Lower leg skin (tissue), 4 donors: ENCODE measurements around the gene ZDHHC5. TPM values are rescaled to one million over a fixed set of nuclear protein-coding genes. Genes with fewer than 3 reads are reported as not detected.
"Not testable (repeated sequence)": the region's sequence is repeated elsewhere in the genome, so short reads cannot be mapped to it uniquely, and the experiment has no call there.

Experiments used
- DNase-seq, 2 donors: peaks; one replicate each; pipeline ENCODE4 v3.0.0-alpha.2; 2019; ENCODE audit warnings: low spot score in 2 of 2
- H3K4me3 ChIP-seq: fragments of 200-600 bp; sonication (generic); 2 replicates; pipeline ENCODE4 v1.5.1; 2017; ENCODE audit warnings: mild to moderate bottlenecking, low read depth; ENCODE audit not compliant: poor library complexity, severe bottlenecking
- POLR2A ChIP-seq, 2 donors: fragments of 450-650 bp; IDR thresholded peaks; one replicate each; pipeline ENCODE4 v1.6.1; 2016 to 2017; ENCODE audit warnings: antibody characterized with exemption in 2 of 2, mild to moderate bottlenecking in 1 of 2, moderate library complexity in 1 of 2
- WGBS, 2 donors: methylation state at CpG; one replicate each; pipeline ENCODE4 v1.1.5; 2018; 5-methylcytosine and 5-hydroxymethylcytosine counted together
- intact Hi-C: fragments of 100-400 bp; cut with DNase I; formaldehyde crosslinking; loops from one replicate; pipeline ENCODE4 v1.15.0; 2023; ENCODE audit warnings: low total_unique reads
- total RNA-seq, 4 donors: library from RNA; depleted of rRNA; stranded (reverse); fragments of >200 nt; gene quantifications; one replicate each; pipeline ENCODE4 v1.1.0, GENCODE V29; 2016
- TF ChIP-seq, protein P1 (sequence below), 3 donors: fragments of 450-650 bp; IDR thresholded peaks; one replicate each; pipeline ENCODE4 v1.5.1; 2016; ENCODE audit warnings: antibody characterized with exemption in 3 of 3, mild to moderate bottlenecking in 3 of 3, moderate library complexity in 2 of 3

Gene ZDHHC5
- total RNA-seq, 4 donors from 2014 or later, result 72.9 to 99.1 (median 84.5) TPM

- DNase-seq, result peak in 1 of 2 donors; percentile 43
- TF ChIP-seq POLR2A (IDR thresholded peaks at IDR 0.05), result no peak
- TF ChIP-seq, protein P1, sequence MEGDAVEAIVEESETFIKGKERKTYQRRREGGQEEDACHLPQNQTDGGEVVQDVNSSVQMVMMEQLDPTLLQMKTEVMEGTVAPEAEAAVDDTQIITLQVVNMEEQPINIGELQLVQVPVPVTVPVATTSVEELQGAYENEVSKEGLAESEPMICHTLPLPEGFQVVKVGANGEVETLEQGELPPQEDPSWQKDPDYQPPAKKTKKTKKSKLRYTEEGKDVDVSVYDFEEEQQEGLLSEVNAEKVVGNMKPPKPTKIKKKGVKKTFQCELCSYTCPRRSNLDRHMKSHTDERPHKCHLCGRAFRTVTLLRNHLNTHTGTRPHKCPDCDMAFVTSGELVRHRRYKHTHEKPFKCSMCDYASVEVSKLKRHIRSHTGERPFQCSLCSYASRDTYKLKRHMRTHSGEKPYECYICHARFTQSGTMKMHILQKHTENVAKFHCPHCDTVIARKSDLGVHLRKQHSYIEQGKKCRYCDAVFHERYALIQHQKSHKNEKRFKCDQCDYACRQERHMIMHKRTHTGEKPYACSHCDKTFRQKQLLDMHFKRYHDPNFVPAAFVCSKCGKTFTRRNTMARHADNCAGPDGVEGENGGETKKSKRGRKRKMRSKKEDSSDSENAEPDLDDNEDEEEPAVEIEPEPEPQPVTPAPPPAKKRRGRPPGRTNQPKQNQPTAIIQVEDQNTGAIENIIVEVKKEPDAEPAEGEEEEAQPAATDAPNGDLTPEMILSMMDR (IDR thresholded peaks at IDR 0.05), result no peak
- no peak overlapping the region for H3K4me3 ChIP-seq
- WGBS, 2 donors, result 44 to 57% methylated on average over 4 of the region's 4 CpGs
- intact Hi-C loops, result loop anchor here (10.0 kb wide), 1 partner anchor 1275 kb away; no protein-coding TSS in a partner anchor
Measured at GRCh38 chr11:57679396-57679795, 11.5 kb downstream of the ZDHHC5 start.

DNA sequence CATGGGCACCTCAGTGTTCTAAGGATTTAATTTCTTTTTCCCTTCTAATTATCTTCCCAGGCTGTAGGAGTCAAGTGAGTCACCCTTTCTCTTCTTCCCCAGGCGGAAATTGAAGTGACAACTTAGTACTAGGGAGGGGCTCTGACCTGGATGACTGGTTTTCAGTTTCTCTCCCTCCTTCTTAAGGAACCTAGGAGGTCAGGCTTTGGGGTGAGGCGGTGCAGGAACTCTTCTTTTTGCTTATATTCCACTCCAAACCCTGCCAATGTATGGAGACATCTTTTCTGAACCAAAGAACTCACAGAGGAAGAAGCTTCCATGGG lies 12.6 kb downstream of the ZDHHC5 start:
- H3K4me3 ChIP-seq, result no peak overlapping the region
- WGBS, 2 donors, result 37 to 41% methylated on average over 2 of the region's 2 CpGs
- intact Hi-C loops, result no loop called here
- no peak for TF ChIP-seq POLR2A (IDR thresholded peaks at IDR 0.05)
- TF ChIP-seq, protein P1 (IDR thresholded peaks at IDR 0.05), result no peak
- no peak for DNase-seq

DNA sequence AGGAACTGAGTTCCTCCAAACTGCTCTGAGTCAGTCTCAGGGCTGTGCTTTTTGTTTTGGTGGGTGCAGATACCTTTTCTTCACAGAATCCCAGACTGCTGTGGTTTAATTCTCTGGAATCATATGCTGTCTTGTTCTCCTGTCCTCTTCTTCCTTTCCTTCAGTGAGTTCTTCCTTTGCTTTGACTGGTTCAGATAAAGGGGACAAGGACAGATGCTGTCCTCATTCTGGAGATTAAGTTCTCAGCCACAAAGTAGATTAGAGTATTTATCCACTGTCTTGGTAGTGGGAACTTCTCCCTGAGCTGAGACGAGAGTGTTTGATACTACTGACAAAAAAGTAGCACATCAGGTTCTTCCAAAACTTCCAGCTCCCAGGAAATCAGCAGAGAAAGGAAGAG lies 13.3 kb downstream of the ZDHHC5 start:
- no peak for DNase-seq
- intact Hi-C loops, result no loop called here
- H3K4me3 ChIP-seq, result no peak overlapping the region
- TF ChIP-seq POLR2A (IDR thresholded peaks at IDR 0.05), result no peak
- TF ChIP-seq, protein P1 (IDR thresholded peaks at IDR 0.05), result no peak
- 39 to 55% methylated on average over 1 of the region's 1 CpG for WGBS, 2 donors

GRCh38 chr11:57690474-57690873 lies 22.6 kb downstream of the ZDHHC5 start:
- H3K4me3 ChIP-seq, intact Hi-C loops, DNase-seq: not testable (repeated sequence)
- 99% methylated on average over 5 of the region's 5 CpGs for WGBS, 2 donors

DNA sequence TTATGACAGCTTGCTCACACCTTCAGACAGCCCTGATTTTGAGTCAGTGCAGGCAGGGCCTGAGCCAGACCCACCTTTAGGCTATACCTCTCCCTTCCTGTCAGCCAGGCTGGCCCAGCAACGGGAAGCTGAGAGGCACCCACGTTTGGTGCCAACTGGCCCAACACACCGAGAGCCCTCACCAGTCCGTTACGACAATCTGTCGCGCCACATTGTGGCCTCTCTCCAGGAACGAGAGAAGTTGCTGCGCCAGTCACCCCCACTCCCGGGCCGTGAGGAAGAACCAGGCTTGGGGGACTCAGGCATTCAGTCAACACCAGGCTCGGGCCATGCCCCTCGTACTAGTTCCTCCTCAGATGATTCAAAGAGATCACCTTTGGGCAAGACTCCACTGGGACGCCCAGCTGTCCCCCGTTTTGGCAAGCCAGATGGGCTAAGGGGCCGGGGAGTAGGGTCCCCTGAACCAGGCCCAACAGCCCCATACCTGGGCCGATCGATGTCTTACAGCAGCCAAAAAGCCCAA lies 31.0 kb downstream of the ZDHHC5 start:
- TF ChIP-seq POLR2A (IDR thresholded peaks at IDR 0.05), result no peak
- TF ChIP-seq, protein P1 (IDR thresholded peaks at IDR 0.05), result no peak
- 77 to 88% methylated on average over 17 to 18 of the region's 18 CpGs for WGBS, 2 donors
- intact Hi-C loops, result no loop called here
- DNase-seq, result no peak
- H3K4me3 ChIP-seq, result no peak overlapping the region

DNA sequence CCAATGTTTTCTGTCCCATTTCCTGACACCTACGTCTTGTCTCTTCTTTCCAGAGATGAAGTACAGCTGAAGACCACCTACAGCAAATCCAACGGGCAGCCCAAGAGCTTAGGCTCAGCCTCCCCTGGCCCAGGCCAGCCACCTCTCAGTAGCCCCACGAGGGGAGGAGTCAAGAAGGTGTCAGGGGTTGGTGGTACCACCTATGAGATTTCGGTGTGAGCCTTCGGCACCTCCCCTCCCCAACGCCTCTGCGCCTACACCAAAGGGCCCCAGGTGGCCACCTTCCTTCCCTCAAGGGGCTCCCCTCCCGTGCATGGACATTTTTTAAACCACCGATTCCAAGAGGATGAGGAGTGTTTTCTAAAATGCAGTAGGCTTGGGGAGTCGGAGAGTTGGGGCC lies 31.9 kb downstream of the ZDHHC5 start:
- no peak for DNase-seq
- 86 to 88% methylated on average over 10 of the region's 10 CpGs for WGBS, 2 donors
- intact Hi-C loops, result no loop called here
- H3K4me3 ChIP-seq, result no peak overlapping the region
- no peak for TF ChIP-seq POLR2A (IDR thresholded peaks at IDR 0.05)
- TF ChIP-seq, protein P1 (IDR thresholded peaks at IDR 0.05), result no peak
